ENCODE data around the gene TREH.
A peak's percentile ranks its signal among the peaks of the same experiment; 100 is the strongest.
"Not testable (repeated sequence)": the region's sequence is repeated elsewhere in the genome, so short reads cannot be mapped to it uniquely, and the experiment has no call there.

TREH gene

DNA sequence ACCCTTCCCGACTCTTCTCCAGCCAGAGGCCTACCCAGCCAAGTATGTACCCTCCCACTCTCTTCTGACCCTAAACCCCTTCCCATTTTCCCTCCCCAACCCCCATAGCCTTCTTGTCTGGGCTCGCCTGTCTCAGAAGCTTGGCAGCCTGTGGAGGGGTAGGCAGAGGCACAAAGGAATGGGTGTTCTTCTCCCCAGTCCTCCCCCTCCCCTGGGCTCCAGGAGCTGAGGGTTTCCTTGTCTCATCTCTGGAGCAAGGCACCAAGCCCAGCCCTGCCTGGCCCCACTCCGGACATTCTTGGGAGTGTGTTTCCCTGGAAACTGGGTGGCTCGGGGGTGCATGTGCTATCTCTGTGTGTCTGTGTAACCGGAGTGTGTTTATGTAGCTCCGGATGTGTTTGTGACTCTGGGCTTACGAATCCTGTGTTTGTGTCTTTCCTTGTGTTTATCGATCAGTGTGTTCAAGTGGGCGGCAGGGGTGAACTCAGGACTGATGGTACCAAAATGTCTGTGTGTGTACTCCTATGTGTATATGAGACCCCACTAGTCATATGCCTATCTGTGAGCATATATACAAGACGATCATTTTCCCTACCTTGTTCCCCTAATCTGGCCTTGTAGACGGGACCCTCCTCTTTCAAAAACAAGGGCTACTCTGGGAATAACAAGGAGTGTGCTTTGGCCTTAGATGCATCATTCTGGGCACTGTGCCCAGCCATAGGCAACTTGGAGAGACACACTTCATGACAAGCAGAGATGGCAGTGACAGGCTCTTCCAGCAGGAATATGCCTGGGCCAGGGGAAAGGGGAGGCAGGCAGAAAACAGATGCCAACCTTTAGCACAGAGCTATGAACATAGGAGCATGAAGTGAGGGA, 61.1 kb downstream of the TREH start:
- no peak for ATAC-seq (ENCODE audit: low read depth)
- no peak overlapping the region for H3K4me3 Mint-ChIP-seq

DNA sequence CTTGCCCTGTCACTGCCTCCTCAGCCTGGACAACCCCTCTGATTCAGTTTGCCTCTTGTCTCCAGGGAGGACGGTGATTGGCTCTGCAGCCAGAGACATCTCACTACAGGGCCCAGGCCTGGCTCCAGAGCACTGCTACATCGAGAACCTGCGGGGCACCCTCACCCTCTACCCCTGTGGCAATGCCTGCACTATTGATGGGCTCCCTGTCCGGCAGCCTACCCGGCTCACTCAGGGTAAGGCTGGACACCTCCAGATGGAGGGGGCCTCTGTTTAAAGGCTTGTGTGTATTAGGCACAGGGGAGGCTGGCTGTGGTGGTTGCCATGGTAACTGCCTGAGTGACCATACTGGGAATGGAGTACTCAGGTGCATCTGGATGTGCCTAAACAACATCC, 63.5 kb downstream of the TREH start:
- Mint-ChIP-seq H3K27ac (no peak overlapping the region), H3K4me1 (peaks cover 6% of the 10 kb centered on the region), H3K27me3 (peaks cover 22% of the 10 kb centered on the region), H3K9me3 (no peaks in the 10 kb centered on the region), H3K4me3 (no peak overlapping the region), H3K36me3 (peaks cover 6% of the 10 kb centered on the region)
- ATAC-seq (ENCODE audit: low read depth) (no peak), DNase-seq (ENCODE audit: low spot score in 2 of 2) (no peak)

More for the DNA sequence above, 61.1 kb downstream of the TREH start:
- H3K9me3 Mint-ChIP-seq: no peaks in the 10 kb centered on the region
- H3K27ac Mint-ChIP-seq: no peak overlapping the region
- peaks cover 24% of the 10 kb centered on the region for H3K27me3 Mint-ChIP-seq
- H3K36me3 Mint-ChIP-seq: peaks cover 6% of the 10 kb centered on the region
- DNase-seq (ENCODE audit: low spot score in 2 of 2): no peak
- H3K4me1 Mint-ChIP-seq: peaks cover 4% of the 10 kb centered on the region

DNA sequence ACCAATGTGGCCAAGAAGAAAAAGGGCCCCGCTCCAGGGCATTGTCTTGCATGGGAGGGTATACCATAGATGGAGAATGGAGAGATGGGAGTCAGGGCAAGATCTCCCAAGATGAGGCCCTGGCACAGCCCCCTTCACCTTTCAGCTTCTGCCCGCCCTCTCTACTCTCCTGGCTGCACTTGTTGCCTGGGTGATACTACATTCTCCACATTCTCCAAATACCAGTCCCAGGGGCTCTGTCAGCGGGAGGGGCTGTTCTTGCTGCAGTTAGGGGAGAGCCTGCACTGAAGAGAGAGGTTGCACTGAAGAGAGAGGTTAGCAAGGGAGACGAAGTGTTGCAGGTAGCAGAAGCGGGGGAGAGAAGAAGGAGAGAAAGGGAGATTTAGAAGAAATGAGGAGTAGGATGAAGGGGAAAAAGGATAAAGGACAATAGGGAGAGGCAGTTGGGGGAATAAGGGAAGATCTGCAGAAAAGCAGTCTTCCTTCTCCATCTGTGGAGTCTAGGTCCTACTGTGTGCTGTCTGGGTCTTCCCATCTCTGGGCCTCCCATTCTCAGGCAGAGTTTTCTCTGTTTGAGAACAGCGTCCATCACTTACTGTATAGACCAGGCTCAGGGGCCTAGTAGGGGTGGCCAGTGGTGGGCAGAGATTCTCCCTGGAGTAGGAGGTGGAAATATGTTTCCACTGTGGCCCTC, 64.0 kb downstream of the TREH start:
- Mint-ChIP-seq H3K27me3 (peaks cover 19% of the 10 kb centered on the region), H3K36me3 (peaks cover 6% of the 10 kb centered on the region), H3K4me3 (no peak overlapping the region), H3K27ac (no peak overlapping the region), H3K9me3 (no peaks in the 10 kb centered on the region), H3K4me1 (peaks cover 4% of the 10 kb centered on the region)
- no peak for DNase-seq (ENCODE audit: low spot score in 2 of 2)
- ATAC-seq (ENCODE audit: low read depth): no peak

DNA sequence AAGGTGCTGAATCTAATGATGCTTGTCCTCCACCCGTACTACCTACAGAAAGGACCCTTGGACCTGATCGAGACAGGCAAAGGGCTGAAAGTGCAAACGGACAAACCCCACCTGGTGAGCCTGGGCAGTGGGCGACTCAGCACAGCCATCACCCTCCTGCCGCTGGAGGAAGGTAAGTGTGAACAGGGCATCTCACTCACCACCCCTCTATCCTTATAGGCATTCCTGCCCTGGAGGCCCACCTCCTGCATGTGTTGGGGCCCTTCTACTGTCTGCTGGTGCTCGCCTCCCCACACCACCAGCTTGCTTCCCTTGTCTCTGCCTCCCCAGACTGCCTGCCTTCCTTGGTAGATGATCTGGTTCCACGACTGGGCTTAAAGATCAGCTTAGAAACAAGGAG, 64.9 kb downstream of the TREH start:
- no peak for ATAC-seq (ENCODE audit: low read depth)
- Mint-ChIP-seq H3K4me1 (peaks cover 10% of the 10 kb centered on the region), H3K4me3 (no peak overlapping the region), H3K27ac (no peak overlapping the region), H3K27me3 (peaks cover 18% of the 10 kb centered on the region), H3K9me3 (no peaks in the 10 kb centered on the region), H3K36me3 (peaks cover 6% of the 10 kb centered on the region)
- no peak for DNase-seq (ENCODE audit: low spot score in 2 of 2)

DNA sequence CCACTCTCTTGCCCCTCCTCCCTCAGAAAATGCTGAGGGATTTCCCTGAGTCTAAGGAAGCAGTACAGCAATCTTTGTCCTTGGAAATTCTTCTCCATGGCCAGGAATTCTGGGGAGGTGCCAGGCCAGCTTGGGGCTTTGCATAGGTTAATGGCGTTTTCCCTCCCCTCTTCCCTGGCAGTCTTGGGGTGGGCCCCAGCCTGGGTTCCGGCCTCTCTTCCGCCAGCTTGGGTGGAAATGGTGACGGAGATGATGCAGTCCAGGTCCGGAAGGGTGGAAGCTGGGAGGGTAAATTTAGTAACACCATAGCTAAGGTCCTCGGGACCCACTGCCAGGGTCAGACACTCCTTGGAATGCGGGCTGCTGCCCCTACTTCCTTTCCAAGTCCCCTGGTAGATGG, 67.1 kb downstream of the TREH start:
- ATAC-seq (ENCODE audit: low read depth): no peak
- Mint-ChIP-seq H3K36me3 (peaks cover 4% of the 10 kb centered on the region), H3K4me1 (peaks cover 20% of the 10 kb centered on the region), H3K27ac (no peak overlapping the region), H3K27me3 (peaks cover 17% of the 10 kb centered on the region), H3K9me3 (no peaks in the 10 kb centered on the region), H3K4me3 (no peak overlapping the region)
- DNase-seq (ENCODE audit: low spot score in 2 of 2): no peak

DNA sequence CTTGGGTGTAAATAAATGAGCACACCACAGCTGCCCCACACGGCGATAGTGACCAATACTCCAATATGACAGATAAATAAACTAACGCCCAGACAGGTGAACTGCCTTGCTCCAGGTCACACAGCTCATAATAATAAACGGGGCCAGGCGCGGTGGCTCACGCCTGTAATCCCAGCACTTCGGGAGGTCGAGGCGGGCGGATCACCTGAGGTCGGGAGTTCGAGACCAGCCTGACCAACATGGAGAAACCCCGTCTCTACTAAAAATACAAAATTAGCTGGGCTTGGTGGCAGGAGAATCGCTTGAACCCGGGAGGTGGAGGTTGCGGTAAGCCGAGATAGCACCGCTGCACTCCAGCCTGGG, 68.0 kb downstream of the TREH start:
- Mint-ChIP-seq H3K4me1 (peaks cover 24% of the 10 kb centered on the region), H3K27me3 (peaks cover 17% of the 10 kb centered on the region), H3K27ac (peak overlapping the region; percentile 18), H3K4me3 (peak overlapping the region; percentile 61)
- ATAC-seq (ENCODE audit: low read depth); DNase-seq (ENCODE audit: low spot score in 2 of 2); H3K9me3 Mint-ChIP-seq; H3K36me3 Mint-ChIP-seq: not testable (repeated sequence)

DNA sequence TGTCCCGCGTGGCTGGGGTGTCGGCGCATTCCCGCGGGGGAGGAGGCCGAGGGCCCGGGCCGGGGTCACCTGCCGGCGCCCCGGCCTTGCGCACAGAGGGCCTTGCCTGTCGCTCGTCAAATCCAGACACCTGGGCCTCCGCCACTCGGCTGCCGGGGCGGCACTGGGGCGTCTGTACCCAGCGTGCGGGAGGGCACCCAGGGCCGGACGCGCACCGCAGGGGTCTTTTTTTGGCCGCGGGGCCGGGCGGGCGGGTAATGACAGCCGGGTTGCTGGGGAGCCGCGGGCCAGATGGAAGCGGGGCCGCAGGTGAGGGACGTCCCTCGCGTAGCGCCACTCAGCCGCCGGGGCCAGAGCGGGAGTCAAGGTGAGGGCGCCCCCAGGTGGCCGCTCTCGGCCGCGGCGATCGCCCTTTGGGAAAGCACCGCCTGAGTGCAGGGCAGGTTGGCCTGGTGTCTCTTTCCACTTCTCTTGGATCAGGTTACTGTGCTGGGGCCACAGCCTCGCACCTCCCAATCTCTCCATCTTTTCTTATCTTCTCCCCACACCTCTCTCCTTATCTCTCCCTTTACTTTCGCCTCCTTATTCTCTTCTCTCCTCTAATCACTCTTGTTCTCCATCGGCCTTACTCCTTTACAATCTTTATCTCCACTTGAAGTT, 68.5 kb downstream of the TREH start:
- Mint-ChIP-seq H3K27ac (peak overlapping the region; percentile 60), H3K9me3 (no peaks in the 10 kb centered on the region), H3K4me3 (peak overlapping the region; percentile 79), H3K36me3 (peaks cover 2% of the 10 kb centered on the region), H3K27me3 (peaks cover 17% of the 10 kb centered on the region), H3K4me1 (peaks cover 24% of the 10 kb centered on the region)
- DNase-seq (ENCODE audit: low spot score in 2 of 2) (peak; percentile 86 to 96), ATAC-seq (ENCODE audit: low read depth) (peak; percentile 65)

DNA sequence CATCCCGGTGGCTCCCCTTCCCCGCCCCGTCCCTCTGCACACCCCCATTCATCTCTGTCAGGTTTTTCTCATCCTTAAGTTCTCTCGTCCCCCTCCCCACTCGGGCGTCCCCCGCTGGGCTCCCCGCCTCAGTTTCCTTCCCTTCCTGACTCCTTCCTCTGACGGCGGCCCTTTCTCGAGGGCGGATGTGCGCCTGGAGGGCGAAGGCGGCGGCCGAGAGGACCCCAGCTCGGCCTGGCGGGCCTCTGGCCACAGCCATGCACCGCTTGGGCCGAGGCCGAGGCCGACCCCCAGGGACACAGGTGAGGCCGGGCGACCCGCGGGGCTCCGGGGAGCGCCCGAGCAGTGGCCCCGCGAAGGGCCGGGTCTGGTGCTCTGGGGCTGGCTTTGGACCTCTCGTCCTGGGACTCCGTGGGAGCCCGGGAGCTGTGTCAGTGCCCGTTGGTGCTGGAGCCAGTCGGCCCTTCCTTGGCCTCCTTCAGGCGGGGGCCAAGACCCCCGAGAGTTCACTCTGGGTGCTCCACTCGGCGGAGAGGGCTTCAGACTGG, 69.2 kb downstream of the TREH start:
- Mint-ChIP-seq H3K36me3 (peaks cover under 1% of the 10 kb centered on the region), H3K27ac (peak overlapping the region; percentile 60), H3K27me3 (peaks cover 14% of the 10 kb centered on the region), H3K4me3 (peak overlapping the region; percentile 79), H3K4me1 (peaks cover 24% of the 10 kb centered on the region), H3K9me3 (no peaks in the 10 kb centered on the region)
- ATAC-seq (ENCODE audit: low read depth): no peak
- DNase-seq (ENCODE audit: low spot score in 2 of 2): no peak

DNA sequence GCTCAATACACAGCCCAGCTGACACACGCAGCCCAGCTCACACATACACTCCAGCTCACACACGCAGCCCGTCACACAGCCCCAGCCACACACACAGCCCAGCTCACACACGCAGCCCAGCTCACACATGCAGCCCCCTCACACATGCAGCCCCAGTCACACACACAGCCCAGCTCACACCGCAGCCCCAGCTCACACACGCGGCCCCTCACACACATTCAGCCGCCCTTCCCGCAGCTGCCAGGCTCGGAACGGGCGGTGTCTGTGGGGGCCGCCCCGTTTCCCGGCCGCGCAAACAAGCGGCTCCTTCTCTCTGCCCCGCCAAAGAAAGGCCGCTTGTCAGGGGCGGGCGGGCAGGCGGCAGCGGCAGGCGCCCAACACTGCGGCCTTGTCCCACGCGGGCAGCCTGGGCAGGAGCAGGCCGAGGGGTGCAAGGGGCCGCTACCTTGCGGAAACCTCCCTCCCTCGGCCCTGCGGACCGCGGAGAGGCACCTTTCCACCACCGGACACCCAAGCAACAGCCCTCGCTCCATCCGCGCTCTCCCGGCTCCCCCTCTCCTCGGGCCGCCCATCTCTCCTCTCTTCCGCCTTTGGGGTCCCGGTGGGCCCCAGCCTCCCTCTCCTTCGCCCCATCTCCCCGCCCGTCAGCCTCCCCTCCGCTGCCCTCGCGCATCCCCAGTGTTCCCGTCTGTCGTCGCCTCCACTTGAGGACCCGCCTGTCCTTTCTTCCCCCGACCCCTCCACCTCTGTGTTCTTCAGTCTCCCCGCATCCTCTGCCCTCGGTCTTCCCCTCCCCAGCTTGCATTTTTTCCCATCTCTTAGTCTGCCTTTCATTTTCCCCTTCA, 69.8 kb downstream of the TREH start:
- Mint-ChIP-seq H3K4me3 (peak overlapping the region; percentile 79), H3K27me3 (peaks cover 13% of the 10 kb centered on the region), H3K9me3 (no peaks in the 10 kb centered on the region), H3K27ac (peak overlapping the region; percentile 60), H3K4me1 (peaks cover 24% of the 10 kb centered on the region), H3K36me3 (no peaks in the 10 kb centered on the region)
- peak; percentile 32 to 42 for DNase-seq (ENCODE audit: low spot score in 2 of 2)
- ATAC-seq (ENCODE audit: low read depth): no peak

DNA sequence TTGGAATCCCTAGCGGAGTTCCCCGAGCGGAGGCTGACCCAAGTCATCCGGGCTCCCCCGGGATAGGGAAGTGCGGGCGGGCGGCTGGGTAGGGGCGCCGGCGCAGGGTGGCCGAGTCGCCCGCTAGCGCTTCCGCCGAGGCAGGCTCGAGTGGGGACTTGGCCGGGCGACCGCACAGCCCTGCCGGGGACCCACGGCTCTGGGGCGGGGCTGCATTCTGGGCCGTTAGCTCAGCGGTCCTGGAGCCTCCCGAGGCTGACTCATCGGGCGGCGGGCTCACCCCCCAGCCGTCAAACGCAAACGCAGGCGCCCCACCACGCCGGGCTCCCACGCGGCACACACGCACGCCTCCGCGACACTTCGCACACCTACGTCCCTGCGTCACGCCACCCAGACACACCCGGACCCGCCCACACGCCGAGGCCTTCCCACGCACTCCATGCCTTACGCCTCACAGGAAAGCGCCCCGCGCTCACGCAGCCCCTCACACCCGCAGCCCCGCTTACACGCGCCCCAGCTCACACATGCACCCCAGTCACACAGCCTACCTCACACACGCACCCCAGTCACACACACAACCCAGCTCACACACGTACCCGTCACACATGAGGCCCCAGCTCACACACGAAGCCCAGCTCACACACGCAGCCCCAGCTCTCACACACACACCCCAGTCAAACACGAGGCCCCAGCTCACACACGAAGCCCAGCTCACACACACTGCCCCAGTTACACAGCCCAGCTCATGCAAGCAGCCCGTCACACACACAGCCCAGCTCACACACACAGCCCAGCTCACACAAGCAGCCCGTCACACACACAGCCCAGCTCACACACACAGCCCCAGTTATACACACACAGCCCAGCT, 70.9 kb downstream of the TREH start:
- DNase-seq (ENCODE audit: low spot score in 2 of 2) (peak; percentile 64 to 66), ATAC-seq (ENCODE audit: low read depth) (peak; percentile 64)
- Mint-ChIP-seq H3K4me3 (peak overlapping the region; percentile 79), H3K9me3 (no peaks in the 10 kb centered on the region), H3K27ac (peak overlapping the region; percentile 60), H3K36me3 (no peaks in the 10 kb centered on the region), H3K4me1 (peaks cover 24% of the 10 kb centered on the region), H3K27me3 (peaks cover 12% of the 10 kb centered on the region)

DNA sequence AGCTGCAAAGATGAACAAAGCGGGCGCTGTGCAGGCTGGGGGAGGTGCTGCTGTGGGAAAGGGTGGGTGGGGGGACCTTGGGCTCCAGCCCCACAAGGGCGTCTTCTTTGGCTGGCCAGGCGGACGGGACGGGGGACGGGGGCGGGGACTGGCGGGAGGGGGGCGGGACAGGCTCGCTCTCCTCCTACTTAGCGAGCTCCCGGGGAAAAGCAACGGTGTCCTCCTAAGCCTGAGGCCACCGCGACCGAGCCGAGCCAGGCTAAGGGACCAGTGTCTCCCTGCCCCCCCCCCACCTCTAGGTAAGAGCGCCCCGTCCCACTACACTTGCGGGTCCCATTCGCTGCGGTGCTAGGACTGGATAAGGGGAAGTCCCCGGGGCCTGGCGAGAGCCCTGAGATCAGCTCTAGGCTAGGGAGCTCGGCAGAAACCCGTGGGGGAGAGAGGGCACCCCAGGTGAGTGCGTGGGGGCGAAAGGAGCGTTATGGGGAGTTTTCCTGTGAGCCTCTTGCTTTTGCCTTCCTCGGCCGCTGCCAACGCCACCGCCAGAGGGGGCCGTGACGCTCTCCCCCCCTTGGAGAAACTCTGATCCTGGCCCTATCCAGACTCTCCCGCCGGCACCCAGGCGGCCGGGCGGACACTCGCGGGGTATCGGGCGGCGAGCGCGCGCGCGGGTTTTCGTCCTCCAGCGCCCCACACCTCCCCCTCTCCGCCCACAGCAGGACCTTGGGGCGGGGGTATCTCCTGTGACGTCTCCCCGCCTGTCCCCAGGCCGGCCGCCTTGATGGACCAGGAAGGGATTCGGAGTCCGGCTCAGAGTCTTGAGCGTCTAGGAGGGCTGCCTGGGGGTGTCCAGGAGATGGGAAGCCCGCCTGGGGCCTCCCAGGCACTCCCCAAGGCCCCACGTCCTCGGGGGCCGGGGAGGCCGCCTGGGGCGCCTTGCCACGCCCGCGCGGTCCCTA, 71.8 kb downstream of the TREH start, which contains the start of gene PHLDB1:
Gene PHLDB1, plus strand, starts transcription at position 215 of the 959 bp plus-strand sequence. CDS start 6,222 bp downstream, outside the sequence.
- Mint-ChIP-seq H3K4me1 (peaks cover 24% of the 10 kb centered on the region), H3K9me3 (no peaks in the 10 kb centered on the region), H3K27me3 (peaks cover 12% of the 10 kb centered on the region), H3K27ac (peak within 1 kb of the TSS; percentile 60), H3K36me3 (peaks cover 1% of the 10 kb centered on the region), H3K4me3 (peak within 1 kb of the TSS; percentile 80)
- DNase-seq (ENCODE audit: low spot score in 2 of 2) (peak; percentile 38 to 55), ATAC-seq (ENCODE audit: low read depth) (peak; percentile 22)
